A549 (cell line): ENCODE results near the gene AFMID. TPM values are rescaled to one million over a fixed set of nuclear protein-coding genes. Genes with fewer than 3 reads are reported as not detected.

Source experiments
- ATAC-seq, 2 experiments: fragments of 200-7000 bp in 1 of 2; fragments of >200 bp in 1 of 2; cut with Nextera tagmentation in 1 of 2; cut with Tn5 transposase in 1 of 2; 3 replicates each; pipeline versions ENCODE4 v1.8.0 to v1.9.1; 2018 to 2020; ENCODE audit warnings: mild to moderate bottlenecking in 1 of 2, moderate library complexity in 1 of 2
- CTCF ChIA-PET: fragments of 300-600 bp; sonication (Branson Sonifier 250); formaldehyde crosslinking; extraction: SDS; loops from one replicate; lab custom pipeline; 2021; ENCODE audit warnings: antibody characterized with exemption, inconsistent platforms; lab: Yijun Ruan, JAX
- POLR2A ChIA-PET: fragments of 350-600 bp; formaldehyde crosslinking; extraction: SDS; loops from one replicate; lab custom pipeline; 2021; ENCODE audit warnings: antibody characterized with exemption, inconsistent platforms; lab: Yijun Ruan, JAX
- DNase-seq, 2 experiments: peaks; one replicate each; pipeline versions ENCODE4 v3.0.0 to v3.0.0-alpha.2; 2011 to 2016; ENCODE audit warnings: low read depth in 1 of 2, low spot score in 1 of 2
- FAIRE-seq: peaks from 2 replicates; lab custom pipeline; 2011; peaks lifted over from hg19 to GRCh38; lab: Jason Lieb, UNC
- H3K27ac ChIP-seq, 2 experiments: fragments of >200 bp; sonication (Bioruptor Twin); formaldehyde crosslinking; 3 replicates each; pipeline ENCODE4 v1.5.1; 2016 to 2017
- H3K4me1 ChIP-seq: fragments of >200 bp; sonication (Bioruptor Twin); formaldehyde crosslinking; 3 replicates; pipeline ENCODE4 v1.6.1; 2016
- H3K4me2 ChIP-seq: fragments of >200 bp; sonication (Bioruptor Twin); formaldehyde crosslinking; 3 replicates; pipeline ENCODE4 v1.6.1; 2016
- H3K4me3 ChIP-seq: fragments of >200 bp; sonication (Bioruptor Twin); formaldehyde crosslinking; 3 replicates; pipeline ENCODE4 v1.5.1; 2016
- H3K9me3 ChIP-seq: fragments of >200 bp; sonication (Bioruptor Twin); formaldehyde crosslinking; 3 replicates; pipeline ENCODE4 v1.6.1; 2016
- BCL3 ChIP-seq: fragments of >200 bp; sonication (Bioruptor Twin); formaldehyde crosslinking; IDR thresholded peaks from 3 replicates; pipeline ENCODE4 v1.6.1; 2016
- BHLHE40 ChIP-seq: IDR thresholded peaks from 2 replicates; pipeline ENCODE4 v1.6.1; 2012; ENCODE audit warnings: low read depth, low read length, inconsistent platforms
- CTCF ChIP-seq: fragments of >200 bp; sonication (Bioruptor Twin); formaldehyde crosslinking; IDR thresholded peaks from 3 replicates; pipeline ENCODE4 v1.5.1; 2016
- ELK1 ChIP-seq: fragments of 150-350 bp; IDR thresholded peaks from 2 replicates; pipeline ENCODE4 v1.6.1; 2014; ENCODE audit warnings: low read depth, mild to moderate bottlenecking, low read length
- EP300 ChIP-seq, 2 experiments: fragments of >200 bp; sonication (Bioruptor Twin); formaldehyde crosslinking; IDR thresholded peaks; 2 replicates in 1 of 2; 3 replicates in 1 of 2; pipeline ENCODE4 v1.6.1; 2016 to 2017
- HES2 ChIP-seq: fragments of >200 bp; sonication (Bioruptor Twin); formaldehyde crosslinking; IDR thresholded peaks from 2 replicates; pipeline ENCODE4 v1.6.1; 2016
- HMGXB4 ChIP-seq: fragments of 250-450 bp; sonication (Bioruptor Pico); IDR thresholded peaks from 2 replicates; pipeline ENCODE4 v1.5.0; 2021; ENCODE audit warnings: mild to moderate bottlenecking, moderate library complexity, borderline replicate concordance
- HOXA7 ChIP-seq: fragments of 250-450 bp; sonication (Bioruptor Pico); IDR thresholded peaks from 2 replicates; pipeline ENCODE4 v1.5.0; 2020; ENCODE audit warnings: mild to moderate bottlenecking, moderate library complexity
- JUN ChIP-seq, 2 experiments: fragments of >200 bp; sonication (Bioruptor Twin); formaldehyde crosslinking; IDR thresholded peaks; 2 replicates in 1 of 2; 3 replicates in 1 of 2; pipeline ENCODE4 v1.6.1; 2016 to 2017
- KDM5A ChIP-seq: fragments of 200-600 bp; sonication (generic); IDR thresholded peaks from 2 replicates; pipeline ENCODE4 v1.6.1; 2016; ENCODE audit warnings: antibody characterized with exemption, mild to moderate bottlenecking
- MAZ ChIP-seq: fragments of 150-350 bp; IDR thresholded peaks from 2 replicates; pipeline ENCODE4 v1.6.1; 2014; ENCODE audit warnings: antibody characterized with exemption, low read depth, low read length, borderline replicate concordance
- NR3C1 ChIP-seq: fragments of >200 bp; sonication (Bioruptor Twin); formaldehyde crosslinking; IDR thresholded peaks from 3 replicates; pipeline ENCODE4 v1.6.1; 2017
- PHF8 ChIP-seq: fragments of 200-600 bp; sonication (generic); IDR thresholded peaks from 2 replicates; pipeline ENCODE4 v1.6.1; 2016; ENCODE audit warnings: low read depth, mild to moderate bottlenecking, antibody characterized with exemption, moderate library complexity, borderline replicate concordance
- RAD21 ChIP-seq, 2 experiments: fragments of >200 bp in 1 of 2; sonication (Bioruptor Twin) in 1 of 2; formaldehyde crosslinking in 1 of 2; IDR thresholded peaks in 1 of 2; conservative IDR thresholded peaks in 1 of 2; 2 replicates in 1 of 2; 3 replicates in 1 of 2; pipeline ENCODE4 v1.6.1; 2012 to 2018; ENCODE audit warnings: inconsistent platforms in 1 of 2
- RCOR1 ChIP-seq: fragments of 150-350 bp; IDR thresholded peaks from 2 replicates; pipeline ENCODE4 v1.6.1; 2014; ENCODE audit warnings: antibody characterized with exemption, low read length, low read depth
- RNF2 ChIP-seq: fragments of 200-600 bp; sonication (generic); IDR thresholded peaks from 2 replicates; pipeline ENCODE4 v1.6.1; 2016; ENCODE audit warnings: low read depth, mild to moderate bottlenecking, antibody characterized with exemption, moderate library complexity, borderline replicate concordance
- SMC3 ChIP-seq: fragments of >200 bp; sonication (Bioruptor Twin); formaldehyde crosslinking; IDR thresholded peaks from 3 replicates; pipeline ENCODE4 v1.6.1; 2018; ENCODE audit warnings: inconsistent platforms
- TFCP2L1 ChIP-seq: fragments of 250-450 bp; sonication (Bioruptor Pico); IDR thresholded peaks from 2 replicates; pipeline ENCODE4 v1.5.0; 2021; ENCODE audit warnings: mild to moderate bottlenecking
- TP53 ChIP-seq: fragments of 250-450 bp; sonication (Bioruptor Pico); IDR thresholded peaks from 2 replicates; pipeline ENCODE4 v1.5.0; 2021; ENCODE audit warnings: mild to moderate bottlenecking, moderate library complexity
- USF2 ChIP-seq: fragments of 450-650 bp; IDR thresholded peaks from 2 replicates; pipeline ENCODE4 v1.6.1; 2014; ENCODE audit warnings: antibody characterized with exemption
- ZFP36 ChIP-seq: fragments of 450-650 bp; IDR thresholded peaks from 2 replicates; pipeline ENCODE4 v1.6.1; 2014; ENCODE audit warnings: borderline replicate concordance; ENCODE audit not compliant: partially characterized antibody
- WGBS: methylation state at CpG from one replicate; pipeline ENCODE4 v1.1.6; 2017; ENCODE audit errors: missing lambda C conversion rate; 5-methylcytosine and 5-hydroxymethylcytosine counted together
- polyA plus RNA-seq, 4 experiments: library from polyadenylated mRNA; depleted of rRNA in 3 of 4; stranded (reverse); fragments of >200 nt; fragmentation: RNase III in 1 of 4; extraction: RNeasy Plus Mini Kit Qiagen cat#74134 plus additional on column Dnase treatment in 1 of 4; gene quantifications; 2 replicates in 3 of 4; 3 replicates in 1 of 4; pipeline ENCODE4 v1.2.3, GENCODE V29; 2011 to 2017

AFMID gene
- polyA plus RNA-seq, 2 of the 4 experiments (the other 2 are of a cell fraction), result 33.4 to 43.4 TPM

- DNase-seq, result peak in 1 of 2 experiments; percentile 56
- ChIA-PET POLR2A (interaction anchor here (0.5 to 2.6 kb wide), 3 partner anchors 34 to 83 kb away, joined by 3 to 7 read pairs (median 4); no protein-coding TSS in a partner anchor), CTCF (interaction anchor here (0.6 to 13.2 kb wide), 17 partner anchors 11 to 1318 kb away, joined by 3 to 295 read pairs (median 6); partner anchors contain the start of genes AFMID, C17orf99 and TK1)
- no peak for FAIRE-seq
- H3K9me3 ChIP-seq, result no peaks in the 10 kb centered on the region
- no peak overlapping the region for H3K4me3 ChIP-seq
- H3K4me1 ChIP-seq, result peaks cover 34% of the 10 kb centered on the region
- H3K4me2 ChIP-seq, result no peak overlapping the region
- WGBS, result 76% methylated on average over 15 of the region's 15 CpGs
- peak in 1 of 2 experiments; percentile 14; a peak in 2 of 6 replicates for ATAC-seq
- H3K27ac ChIP-seq, result peak overlapping the region in 1 of 2 experiments; percentile 19; a peak in 2 of 6 replicates
- TF ChIP-seq RNF2, result no peak
- TF ChIP-seq HES2, result no peak
- TF ChIP-seq NR3C1, result no peak
- TF ChIP-seq RCOR1, result no peak
- TF ChIP-seq KDM5A, result no peak
- no peak for TF ChIP-seq JUN (IDR thresholded peaks at IDR 0.05)
- no peak for TF ChIP-seq BHLHE40
- no peak for TF ChIP-seq TFCP2L1 (CRISPR knock-in tag)
- TF ChIP-seq, all 56 proteins: peak for 0
Measured at GRCh38 chr17:78174346-78174869, 12.8 kb upstream of the AFMID start.

- FAIRE-seq (no peak), DNase-seq (no peak), ATAC-seq (0 out of 6 replicates have a peak, but pooled peaks of 1 of the 2 experiments have one; percentile 3)
- CTCF ChIA-PET, result interaction anchor here (0.5 to 13.2 kb wide), 24 partner anchors 9 to 1380 kb away, joined by 3 to 295 read pairs (median 6); partner anchors contain the start of genes AFMID, C17orf99 and TK1
- H3K27ac ChIP-seq, result no peak overlapping the region
- no peak overlapping the region for H3K4me2 ChIP-seq
- no peak overlapping the region for H3K4me3 ChIP-seq
- 89% methylated on average over 28 of the region's 28 CpGs for WGBS
- TF ChIP-seq SMC3 (no peak), USF2 (no peak), CTCF (peak; percentile 10; the same call in 1 of the 3 replicates), ZFP36 (no peak), JUN (IDR thresholded peaks at IDR 0.05) (no peak), RAD21 (conservative IDR thresholded peaks at IDR 0.05 in 1 of 2, IDR thresholded peaks at IDR 0.05 in 1 of 2) (no peak), BCL3 (no peak)
- TF ChIP-seq, all 56 proteins: peak for 1
- Histone ChIP-seq H3K4me1 (peaks cover 33% of the 10 kb centered on the region), H3K9me3 (no peaks in the 10 kb centered on the region)
- POLR2A ChIA-PET, result interaction anchor here (0.5 to 2.6 kb wide), 3 partner anchors 35 to 84 kb away, joined by 3 to 7 read pairs (median 4); no protein-coding TSS in a partner anchor
Measured at GRCh38 chr17:78174870-78175642, 12.1 kb upstream of the AFMID start.

- H3K9me3 ChIP-seq, result no peaks in the 10 kb centered on the region
- no peak overlapping the region for H3K4me3 ChIP-seq
- no peak overlapping the region for H3K27ac ChIP-seq
- DNase-seq (no peak), ATAC-seq (no peak), FAIRE-seq (no peak)
- H3K4me1 ChIP-seq, result peaks cover 32% of the 10 kb centered on the region
- POLR2A ChIA-PET, result interaction anchor here (2.6 kb wide), 1 partner anchor 63 kb away, joined by 7 read pairs; no protein-coding TSS in a partner anchor
- CTCF ChIA-PET, result interaction anchor here (0.5 to 13.2 kb wide), 27 partner anchors 9 to 1380 kb away, joined by 3 to 295 read pairs (median 6); partner anchors contain the start of genes AFMID, C17orf99 and TK1
- TF ChIP-seq BHLHE40 (no peak), MAZ (no peak), HOXA7 (no peak), PHF8 (no peak), EP300 (IDR thresholded peaks at IDR 0.05) (no peak), TP53 (no peak), HES2 (no peak), ZFP36 (no peak), HMGXB4 (CRISPR knock-in tag) (no peak), ELK1 (no peak), SMC3 (no peak)
- 93% methylated on average over 14 of the region's 14 CpGs for WGBS
- H3K4me2 ChIP-seq, result no peak overlapping the region
Measured at GRCh38 chr17:78175643-78175981, 11.6 kb upstream of the AFMID start.
